ENCODE results near the gene RIT2.

- TF ChIP-seq CTCF (IDR thresholded peaks at IDR 0.05): no peak
- TF ChIP-seq POLR2AphosphoS5 (IDR thresholded peaks at IDR 0.05): no peak
These were observed 193.1 kb downstream of the RIT2 start for GRCh38 chr18:42922363-42922762.

All from esophagus muscularis mucosa (tissue), 3 donors.